ENCODE measurements around the gene CLCN2.

The CLCN2 gene

DNA sequence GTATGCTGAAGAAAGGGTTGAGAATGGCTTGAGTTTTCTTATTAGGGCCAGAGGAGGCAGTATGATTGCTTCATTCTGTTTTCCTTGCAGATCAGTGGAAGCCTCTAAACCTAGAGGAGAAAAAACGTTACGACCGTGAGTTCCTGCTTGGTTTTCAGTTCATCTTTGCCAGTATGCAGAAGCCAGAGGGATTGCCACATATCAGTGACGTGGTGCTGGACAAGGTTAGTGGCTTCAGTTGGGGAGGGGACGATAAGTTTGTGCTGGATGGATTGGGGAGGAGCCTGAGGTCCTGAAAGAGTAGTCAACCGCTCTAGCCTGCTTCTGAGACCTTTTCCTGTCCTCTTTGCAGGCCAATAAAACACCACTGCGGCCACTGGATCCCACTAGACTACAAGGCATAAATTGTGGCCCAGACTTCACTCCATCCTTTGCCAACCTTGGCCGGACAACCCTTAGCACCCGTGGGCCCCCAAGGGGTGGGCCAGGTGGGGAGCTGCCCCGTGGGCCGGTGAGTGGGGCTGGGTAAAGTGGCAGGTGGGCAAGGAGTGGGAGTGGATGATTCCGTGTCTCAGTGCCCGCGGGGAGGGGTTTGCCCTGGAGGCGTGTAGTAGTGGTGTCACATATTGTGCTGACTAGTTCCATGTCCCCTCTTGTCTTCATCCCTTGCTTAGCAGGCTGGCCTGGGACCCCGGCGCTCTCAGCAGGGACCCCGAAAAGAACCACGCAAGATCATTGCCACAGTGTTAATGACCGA lies 38.5 kb downstream of the CLCN2 start:
- no peak for DNase-seq

DNA sequence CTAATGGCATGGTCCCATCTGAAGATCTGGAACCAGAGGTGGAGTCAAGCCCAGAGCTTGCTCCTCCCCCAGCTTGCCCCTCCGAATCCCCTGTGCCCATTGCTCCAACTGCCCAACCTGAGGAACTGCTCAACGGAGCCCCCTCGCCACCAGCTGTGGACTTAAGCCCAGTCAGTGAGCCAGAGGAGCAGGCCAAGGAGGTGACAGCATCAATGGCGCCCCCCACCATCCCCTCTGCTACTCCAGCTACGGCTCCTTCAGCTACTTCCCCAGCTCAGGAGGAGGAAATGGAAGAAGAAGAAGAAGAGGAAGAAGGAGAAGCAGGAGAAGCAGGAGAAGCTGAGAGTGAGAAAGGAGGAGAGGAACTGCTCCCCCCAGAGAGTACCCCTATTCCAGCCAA lies 39.7 kb downstream of the CLCN2 start:
- DNase-seq: no peak

DNA sequence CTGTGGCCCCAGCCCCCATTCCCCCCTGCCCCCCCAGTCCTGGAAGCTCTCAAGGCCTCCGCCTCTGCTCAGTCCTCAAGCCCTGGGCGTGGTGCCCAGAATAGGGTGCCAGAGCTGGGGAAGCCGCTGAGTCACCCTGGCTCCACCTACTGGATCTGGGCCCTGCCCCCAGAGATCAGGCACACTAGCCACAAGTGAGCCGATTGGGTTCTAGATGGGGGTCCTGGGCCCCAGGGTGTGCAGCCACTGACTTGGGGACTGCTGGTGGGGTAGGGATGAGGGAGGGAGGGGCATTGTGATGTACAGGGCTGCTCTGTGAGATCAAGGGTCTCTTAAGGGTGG lies 41.3 kb downstream of the CLCN2 start:
- DNase-seq: no peak

DNA sequence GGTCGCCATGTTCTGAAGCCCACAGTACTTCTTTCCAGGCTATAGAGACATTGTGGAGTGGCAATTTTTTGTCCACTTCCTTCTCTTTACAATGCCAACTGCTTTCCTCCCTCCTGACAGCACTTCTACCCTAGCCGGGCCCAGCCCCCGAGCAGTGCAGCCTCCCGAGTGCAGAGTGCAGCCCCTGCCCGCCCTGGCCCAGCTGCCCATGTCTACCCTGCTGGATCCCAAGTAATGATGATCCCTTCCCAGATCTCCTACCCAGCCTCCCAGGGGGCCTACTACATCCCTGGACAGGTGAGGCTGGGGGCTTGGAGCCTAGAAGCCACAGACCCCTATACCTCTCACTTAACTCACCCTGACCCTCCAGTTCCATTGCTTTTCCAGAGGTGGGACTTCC lies 44.2 kb downstream of the CLCN2 start:
- DNase-seq: no peak

DNA sequence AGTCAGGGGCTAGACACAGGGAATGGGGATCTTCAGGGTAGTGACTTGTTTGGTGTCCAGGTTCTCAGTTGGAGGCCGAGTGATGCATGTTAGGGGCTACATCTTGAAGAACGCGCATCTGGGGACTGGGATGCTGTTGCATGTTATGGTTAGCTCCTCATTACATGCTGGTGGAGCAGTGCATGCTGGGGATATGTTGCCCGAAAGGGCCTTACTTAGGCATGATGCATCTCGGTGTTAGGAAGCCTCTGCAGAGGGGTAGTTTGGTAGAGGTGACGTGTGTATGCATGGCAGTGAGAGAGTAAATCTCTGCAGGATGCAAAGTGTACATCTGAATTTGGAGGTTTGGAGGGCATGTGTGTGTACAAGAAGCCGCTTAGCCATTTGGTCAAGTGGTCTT lies 44.6 kb downstream of the CLCN2 start:
- no peak for DNase-seq

DNA sequence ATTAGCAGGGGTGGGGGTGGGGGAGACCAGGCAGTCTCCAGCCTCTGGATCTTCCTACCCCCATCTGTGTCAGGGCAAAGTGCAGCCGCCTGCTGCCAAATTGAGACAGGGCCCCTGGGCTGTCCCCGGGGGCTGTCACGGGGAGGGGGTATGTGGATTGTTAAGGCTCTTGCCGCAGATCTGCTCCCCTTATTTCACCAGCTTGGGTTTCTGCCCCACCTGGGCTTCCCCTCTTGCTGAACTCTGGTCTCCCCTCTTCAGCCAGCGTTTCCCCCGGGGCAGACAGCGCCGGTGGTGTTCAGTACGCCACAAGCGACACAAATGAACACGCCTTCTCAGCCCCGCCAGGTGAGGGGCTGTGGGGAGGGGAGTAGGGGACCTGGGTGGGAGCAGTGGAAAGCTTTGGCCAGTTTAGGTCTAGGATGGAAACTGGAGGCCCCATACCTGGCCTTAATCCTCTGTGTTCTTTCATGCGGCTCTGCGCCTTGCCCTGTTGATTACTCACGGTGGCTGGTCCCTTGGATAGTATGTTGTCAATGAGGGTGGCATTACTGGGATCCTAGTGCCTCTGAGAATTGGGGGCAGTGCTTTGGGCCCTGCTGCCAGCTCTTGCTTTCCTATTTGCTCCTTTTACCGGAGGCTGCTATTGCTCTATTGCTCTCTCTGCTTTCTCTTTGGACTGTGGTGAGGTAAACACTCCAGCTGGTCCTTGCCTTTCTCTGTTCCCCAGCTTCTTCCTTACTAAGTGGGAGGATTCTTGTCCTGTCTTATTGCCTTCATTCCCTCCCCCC lies 45.3 kb downstream of the CLCN2 start:
- no peak for DNase-seq

DNA sequence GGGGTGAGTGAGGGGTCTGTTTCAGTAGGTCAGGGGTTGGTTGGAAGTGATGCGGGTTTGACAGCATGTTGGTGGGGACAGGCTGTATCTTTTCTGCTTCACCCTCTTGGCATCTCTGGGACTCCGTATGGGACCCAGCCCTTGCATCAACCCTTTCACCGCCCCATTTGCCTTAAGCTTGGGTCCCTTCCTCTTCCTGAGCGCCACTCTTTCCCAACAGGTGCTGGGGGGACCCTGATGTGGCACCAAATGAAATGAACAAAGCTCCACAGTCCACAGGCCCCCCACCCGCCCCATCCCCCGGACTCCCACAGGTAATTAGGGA lies 45.9 kb downstream of the CLCN2 start:
- no peak for DNase-seq

DNA sequence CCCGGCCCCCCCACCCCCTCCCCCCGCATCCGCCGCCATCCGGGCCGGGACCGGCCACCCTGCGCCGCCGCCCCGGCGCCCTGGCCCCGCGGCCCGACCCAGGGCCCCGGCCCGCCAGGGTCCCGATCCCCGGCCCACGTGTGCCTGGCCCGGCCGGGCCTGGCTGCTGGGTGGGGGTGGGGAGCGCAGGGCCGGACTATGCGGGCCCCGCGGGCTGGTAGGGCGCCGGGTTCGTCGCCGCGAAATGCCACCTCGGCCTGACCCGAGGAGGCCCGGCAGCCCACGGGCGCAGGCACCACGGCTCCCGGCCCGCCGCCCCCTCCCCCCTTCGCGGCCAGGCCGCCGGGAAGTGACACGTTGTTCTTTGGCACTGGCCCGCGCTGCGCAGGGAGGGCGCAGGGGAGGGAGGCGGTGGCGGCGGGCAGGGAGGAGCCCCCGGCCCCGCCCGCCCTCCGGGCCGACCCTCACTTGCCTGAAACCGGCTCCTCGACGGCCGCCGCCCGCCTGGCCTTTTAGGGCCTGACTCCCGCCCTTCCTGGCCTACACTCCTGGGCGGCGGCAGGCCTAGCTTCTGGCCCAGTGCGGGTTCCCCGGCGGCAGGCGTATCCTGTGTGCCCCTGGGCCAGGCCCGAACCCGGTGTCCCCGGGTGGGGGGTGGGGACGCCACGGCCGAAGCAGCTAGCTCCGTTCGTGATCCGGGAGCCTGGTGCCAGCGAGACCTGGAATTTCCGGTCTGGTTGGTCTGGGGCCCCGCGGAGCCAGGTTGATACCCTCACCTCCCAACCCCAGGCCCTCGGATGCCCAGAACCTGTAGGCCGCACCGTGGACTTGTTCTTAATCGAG lies 46.5 kb downstream of the CLCN2 start:
- DNase-seq: peak; percentile 2

DNA sequence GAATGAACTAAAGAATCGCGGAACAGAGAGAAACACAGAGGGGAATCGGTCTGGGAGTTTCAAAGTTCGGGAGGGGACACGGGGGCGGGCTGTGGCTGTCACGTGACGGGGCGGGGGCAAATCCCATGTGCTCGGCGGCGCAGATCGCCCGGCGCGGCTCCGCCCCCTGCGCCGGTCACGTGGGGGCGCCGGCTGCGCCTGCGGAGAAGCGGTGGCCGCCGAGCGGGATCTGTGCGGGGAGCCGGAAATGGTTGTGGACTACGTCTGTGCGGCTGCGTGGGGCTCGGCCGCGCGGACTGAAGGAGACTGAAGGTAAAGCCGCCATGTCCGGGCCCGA lies 47.1 kb downstream of the CLCN2 start, which contains the start of gene EIF4G1:
EIF4G1 (plus strand) TSS at position 244 of the 337 bp plus-strand sequence. CDS start 1,191 bp downstream, outside the sequence.
- DNase-seq: peak; percentile 81

DNA sequence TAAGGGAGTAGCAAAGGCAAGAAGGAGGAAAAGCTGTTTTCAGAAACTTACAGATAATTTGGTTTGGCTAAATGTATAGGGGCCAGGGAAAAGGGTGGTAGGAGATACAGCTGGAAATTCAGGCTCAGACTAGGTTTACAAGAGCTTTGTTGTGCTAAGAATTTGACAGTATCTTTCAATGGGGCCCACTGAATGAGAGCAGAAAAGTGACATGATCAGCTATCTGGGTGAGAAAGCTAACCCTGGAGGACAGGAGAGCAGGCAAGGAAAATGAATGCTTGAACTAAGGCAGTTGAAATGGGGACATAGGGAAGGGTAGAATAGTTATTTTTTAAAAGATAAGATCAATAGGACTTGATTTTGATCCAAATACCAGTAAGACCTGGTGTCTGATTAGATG lies 49.8 kb downstream of the CLCN2 start:
- DNase-seq: no peak

DNA sequence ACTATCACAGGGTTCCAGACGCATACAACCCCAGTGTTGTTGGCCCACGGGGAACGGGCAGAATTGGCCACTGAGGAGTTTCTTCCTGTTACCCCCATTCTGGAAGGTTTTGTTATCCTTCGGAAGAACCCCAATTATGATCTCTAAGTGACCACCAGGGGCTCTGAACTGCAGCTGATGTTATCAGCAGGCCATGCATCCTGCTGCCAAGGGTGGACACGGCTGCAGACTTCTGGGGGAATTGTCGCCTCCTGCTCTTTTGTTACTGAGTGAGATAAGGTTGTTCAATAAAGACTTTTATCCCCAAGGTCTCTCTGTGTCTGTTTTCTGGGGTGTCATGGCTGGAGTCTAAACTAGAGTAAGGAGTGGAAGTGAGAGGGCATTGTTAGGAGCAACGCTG lies 52.7 kb downstream of the CLCN2 start:
- DNase-seq: no peak

DNA sequence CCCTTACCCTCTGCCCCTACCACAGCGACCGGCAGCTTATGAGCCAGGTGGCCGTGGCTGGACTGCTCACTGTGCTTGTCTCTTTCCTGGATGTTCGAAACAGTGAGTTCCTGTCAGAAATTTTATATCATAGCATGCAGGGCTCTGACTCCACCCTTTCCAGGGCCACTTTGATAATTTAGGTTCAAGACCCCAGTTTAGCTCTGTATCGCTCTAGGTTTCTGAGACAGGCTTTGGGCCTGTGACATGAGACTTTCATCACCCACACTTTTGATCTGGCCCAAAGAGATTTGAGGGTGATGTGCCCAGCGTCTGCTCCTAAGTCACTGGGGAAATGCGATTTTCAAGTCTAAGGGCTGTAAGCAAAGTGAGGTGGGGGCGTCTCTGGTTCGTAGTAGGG lies 53.5 kb downstream of the CLCN2 start:
- no peak for DNase-seq

DNA sequence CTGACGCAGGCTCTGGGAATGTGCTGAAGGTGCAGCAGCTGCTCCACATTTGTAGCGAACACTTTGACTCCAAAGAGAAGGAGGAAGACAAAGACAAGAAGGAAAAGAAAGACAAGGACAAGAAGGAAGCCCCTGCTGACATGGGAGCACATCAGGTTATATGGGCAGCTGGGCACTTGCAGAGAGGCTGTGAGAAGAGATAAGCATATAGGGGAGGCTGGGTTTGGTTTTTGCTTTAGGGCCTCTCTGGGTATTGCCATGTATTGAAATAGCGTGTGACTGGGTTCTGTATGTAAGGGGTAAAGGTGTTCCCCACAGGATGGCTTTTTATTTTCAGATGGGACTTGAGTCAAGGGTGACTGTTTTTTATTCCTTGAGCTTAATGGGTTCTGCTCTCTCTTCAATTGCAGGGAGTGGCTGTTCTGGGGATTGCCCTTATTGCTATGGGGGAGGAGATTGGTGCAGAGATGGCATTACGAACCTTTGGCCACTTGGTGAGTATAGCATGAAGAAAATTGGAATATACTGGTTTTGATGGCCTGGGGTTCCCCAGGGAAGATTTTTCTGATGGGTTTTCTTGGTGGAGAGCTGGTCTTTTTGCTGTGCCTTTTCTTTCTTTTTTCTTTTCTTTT lies 54.9 kb downstream of the CLCN2 start:
- DNase-seq: no peak

DNA sequence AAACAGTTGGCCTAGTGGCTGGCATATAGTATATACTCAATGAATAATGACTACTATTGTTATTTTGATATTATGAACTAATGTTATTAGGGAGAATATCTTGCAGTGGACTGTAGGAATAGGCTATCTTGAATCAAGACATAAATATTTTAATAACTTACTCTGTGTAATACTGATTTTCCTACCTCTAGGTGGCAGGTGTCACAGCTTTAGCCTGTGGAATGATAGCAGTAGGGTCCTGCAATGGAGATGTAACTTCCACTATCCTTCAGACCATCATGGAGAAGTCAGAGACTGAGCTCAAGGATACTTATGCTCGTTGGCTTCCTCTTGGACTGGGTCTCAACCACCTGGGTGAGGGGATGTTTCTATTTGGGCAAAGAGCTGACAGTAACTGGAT lies 55.8 kb downstream of the CLCN2 start:
- no peak for DNase-seq

DNA sequence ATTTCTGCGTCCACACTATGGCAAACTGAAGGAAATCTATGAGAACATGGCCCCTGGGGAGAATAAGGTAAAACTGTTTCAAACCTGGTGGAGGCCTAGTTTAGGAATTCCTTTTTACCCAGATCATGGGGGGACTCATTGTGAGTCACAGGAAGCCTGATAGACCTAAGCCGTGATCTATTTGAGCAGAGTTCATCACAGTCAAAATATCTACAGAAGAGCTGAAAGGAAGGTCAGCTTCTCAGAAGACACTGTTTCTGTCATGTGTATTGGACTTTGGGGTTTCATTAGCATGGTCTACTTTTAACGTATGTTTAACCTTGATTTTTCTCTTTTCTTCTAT lies 61.1 kb downstream of the CLCN2 start:
- DNase-seq: no peak

DNA sequence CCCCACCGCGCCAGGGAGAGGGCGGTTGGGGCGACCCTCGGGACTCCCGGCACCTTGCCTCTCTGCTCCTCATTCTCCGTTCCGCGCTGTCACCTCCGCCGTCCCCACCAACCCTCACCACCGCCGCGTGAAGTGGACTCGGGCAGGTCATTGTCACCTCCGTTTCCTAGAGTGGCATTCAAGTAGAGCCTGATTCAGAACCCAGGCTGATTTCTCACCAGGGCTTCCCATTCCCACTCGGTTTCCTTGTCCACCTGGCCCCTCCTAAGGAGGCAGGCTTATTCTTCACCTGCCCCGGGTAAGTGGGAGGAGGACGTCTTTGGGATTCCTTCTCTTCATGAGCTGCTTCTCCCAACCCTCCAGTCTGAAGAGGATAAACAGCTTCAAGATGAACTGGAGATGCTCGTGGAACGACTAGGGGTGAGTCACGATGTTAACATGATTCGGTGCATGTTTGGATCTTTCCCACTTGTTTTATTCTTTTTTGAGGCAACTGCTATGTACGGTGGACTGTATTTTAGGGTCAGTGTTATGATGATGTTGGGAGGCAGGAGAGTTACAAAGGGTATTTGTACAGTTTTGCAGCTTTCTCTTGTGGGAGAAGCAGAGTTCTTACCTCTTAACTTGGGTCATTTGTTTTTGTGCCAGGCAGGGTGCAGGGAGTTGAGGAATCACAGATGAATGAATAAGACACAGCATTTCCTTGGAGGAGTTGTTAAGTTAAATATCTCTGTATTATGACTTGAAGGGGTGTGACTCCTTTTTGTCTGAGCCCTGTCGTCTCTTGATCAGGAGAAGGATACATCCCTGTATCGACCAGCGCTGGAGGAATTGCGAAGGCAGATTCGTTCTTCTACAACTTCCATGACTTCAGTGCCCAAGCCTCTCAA lies 61.7 kb downstream of the CLCN2 start:
- no peak for DNase-seq

DNA sequence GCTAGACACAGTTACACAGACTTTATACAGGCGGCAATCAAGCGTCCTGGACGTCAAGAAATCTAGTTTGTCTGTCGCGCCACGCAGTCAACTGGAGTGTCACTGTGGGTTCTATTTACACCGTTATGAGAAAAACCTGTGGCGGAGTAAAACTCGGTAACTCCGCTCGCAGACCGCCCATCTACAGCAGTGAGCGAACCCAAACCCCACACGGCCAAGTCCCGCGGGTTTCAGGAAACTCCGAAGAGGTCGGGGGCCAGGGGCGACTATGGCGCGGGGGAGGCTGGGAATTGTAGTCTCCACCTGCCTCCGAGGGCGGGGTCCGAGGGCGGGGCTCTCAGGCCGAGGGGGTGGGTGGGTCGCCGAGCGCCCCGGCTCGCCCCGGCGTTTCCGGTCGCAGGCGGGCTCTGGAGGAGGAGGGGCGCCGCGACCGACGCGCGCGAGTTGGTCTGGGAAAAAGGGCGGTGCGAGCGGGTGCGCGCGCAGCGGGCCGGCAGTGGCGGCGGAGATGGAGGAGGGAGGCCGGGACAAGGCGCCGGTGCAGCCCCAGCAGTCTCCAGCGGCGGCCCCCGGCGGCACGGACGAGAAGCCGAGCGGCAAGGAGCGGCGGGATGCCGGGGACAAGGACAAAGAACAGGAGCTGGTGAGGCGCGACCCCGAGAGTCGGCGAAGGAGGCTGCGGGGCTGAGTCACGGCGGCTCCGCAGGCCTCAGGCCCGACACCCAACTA lies 62.5 kb downstream of the CLCN2 start, which contains the start of gene PSMD2:
PSMD2 (plus strand) TSS at position 483 of the 729 bp plus-strand sequence; CDS start at position 509, 26 bp downstream.
- DNase-seq: peak; percentile 85

DNA sequence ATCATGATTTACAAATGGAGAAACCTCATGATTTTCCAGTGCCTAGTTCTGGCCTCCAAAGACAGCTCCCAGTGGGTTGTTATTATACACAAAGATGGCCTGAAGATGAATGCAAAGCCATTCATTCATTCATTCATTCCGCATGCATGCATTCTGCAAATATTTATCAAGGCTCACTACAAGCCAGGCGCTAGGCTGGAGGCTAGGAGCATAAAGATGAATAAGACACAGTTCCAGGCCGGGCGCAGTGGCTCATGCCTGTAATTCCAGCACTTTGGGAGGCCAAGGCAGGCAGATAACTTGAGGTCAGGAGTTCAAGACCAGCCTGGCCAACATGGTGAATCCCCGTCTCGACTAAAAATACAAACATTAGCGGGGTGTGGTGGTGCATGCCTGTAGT lies 64.8 kb downstream of the CLCN2 start:
- DNase-seq: no peak

All from GF-D8 (cell line).